Testis (tissue), 2 donors: ENCODE data around the gene VMAC.

Source experiments
- POLR2A ChIP-seq: fragments of 450-650 bp; IDR thresholded peaks from one replicate; pipeline ENCODE4 v1.6.1; 2017; ENCODE audit warnings: antibody characterized with exemption, mild to moderate bottlenecking, moderate library complexity
- TF ChIP-seq, protein P1 (sequence below), 3 experiments: fragments of 450-650 bp in 2 of 3; fragments of 200-600 bp in 1 of 3; sonication (generic) in 1 of 3; IDR thresholded peaks; one replicate each; pipeline ENCODE4 v1.5.1; 2016 to 2019; ENCODE audit warnings: antibody characterized with exemption in 3 of 3, mild to moderate bottlenecking in 2 of 3, moderate library complexity in 1 of 3

- no peak for TF ChIP-seq POLR2A
- TF ChIP-seq, protein P1, sequence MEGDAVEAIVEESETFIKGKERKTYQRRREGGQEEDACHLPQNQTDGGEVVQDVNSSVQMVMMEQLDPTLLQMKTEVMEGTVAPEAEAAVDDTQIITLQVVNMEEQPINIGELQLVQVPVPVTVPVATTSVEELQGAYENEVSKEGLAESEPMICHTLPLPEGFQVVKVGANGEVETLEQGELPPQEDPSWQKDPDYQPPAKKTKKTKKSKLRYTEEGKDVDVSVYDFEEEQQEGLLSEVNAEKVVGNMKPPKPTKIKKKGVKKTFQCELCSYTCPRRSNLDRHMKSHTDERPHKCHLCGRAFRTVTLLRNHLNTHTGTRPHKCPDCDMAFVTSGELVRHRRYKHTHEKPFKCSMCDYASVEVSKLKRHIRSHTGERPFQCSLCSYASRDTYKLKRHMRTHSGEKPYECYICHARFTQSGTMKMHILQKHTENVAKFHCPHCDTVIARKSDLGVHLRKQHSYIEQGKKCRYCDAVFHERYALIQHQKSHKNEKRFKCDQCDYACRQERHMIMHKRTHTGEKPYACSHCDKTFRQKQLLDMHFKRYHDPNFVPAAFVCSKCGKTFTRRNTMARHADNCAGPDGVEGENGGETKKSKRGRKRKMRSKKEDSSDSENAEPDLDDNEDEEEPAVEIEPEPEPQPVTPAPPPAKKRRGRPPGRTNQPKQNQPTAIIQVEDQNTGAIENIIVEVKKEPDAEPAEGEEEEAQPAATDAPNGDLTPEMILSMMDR (IDR thresholded peaks at IDR 0.05) = no peak
Observed at GRCh38 chr19:5932609-5933262, 28.1 kb downstream of the VMAC start.
